ENCODE data around the gene GALNT6.

DNA sequence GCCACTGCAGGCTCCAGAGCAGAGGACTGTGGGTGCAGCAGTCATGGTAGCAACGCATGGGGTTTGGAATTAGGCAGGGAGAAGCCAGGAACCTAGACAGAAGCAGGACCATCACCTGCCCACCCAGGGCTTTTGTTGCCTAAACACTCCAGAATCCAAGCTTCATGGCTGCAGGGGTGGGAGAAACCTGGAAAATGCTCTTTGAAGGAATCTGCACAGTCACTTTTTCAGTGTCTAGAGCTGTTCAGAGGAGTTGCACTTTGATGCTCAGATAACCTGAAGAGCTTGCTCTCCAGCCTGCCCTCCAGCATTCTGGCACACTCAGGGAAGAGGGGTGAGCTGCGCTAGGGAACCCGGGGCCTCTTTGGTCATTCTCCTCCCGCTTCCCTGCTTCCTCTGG, 43.1 kb downstream of the GALNT6 start:
- TF ChIP-seq, protein P1, sequence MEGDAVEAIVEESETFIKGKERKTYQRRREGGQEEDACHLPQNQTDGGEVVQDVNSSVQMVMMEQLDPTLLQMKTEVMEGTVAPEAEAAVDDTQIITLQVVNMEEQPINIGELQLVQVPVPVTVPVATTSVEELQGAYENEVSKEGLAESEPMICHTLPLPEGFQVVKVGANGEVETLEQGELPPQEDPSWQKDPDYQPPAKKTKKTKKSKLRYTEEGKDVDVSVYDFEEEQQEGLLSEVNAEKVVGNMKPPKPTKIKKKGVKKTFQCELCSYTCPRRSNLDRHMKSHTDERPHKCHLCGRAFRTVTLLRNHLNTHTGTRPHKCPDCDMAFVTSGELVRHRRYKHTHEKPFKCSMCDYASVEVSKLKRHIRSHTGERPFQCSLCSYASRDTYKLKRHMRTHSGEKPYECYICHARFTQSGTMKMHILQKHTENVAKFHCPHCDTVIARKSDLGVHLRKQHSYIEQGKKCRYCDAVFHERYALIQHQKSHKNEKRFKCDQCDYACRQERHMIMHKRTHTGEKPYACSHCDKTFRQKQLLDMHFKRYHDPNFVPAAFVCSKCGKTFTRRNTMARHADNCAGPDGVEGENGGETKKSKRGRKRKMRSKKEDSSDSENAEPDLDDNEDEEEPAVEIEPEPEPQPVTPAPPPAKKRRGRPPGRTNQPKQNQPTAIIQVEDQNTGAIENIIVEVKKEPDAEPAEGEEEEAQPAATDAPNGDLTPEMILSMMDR (IDR thresholded peaks at IDR 0.05): no peak
- no peak for TF ChIP-seq POLR2A (IDR thresholded peaks at IDR 0.05)

All from testis (tissue), 2 donors.